GM21529 (cell line): ENCODE results near the gene NPTX1.

Source experiments
- ATAC-seq: cut with Tn5 transposase; IDR thresholded peaks from one replicate; pipeline ENCODE4 v1.9.1; 2021; ENCODE audit not compliant: unreplicated experiment

The NPTX1 gene

GRCh38 chr17:80479246-80479566 lies 2.8 kb upstream of the NPTX1 start:
- ATAC-seq, result no peak

DNA sequence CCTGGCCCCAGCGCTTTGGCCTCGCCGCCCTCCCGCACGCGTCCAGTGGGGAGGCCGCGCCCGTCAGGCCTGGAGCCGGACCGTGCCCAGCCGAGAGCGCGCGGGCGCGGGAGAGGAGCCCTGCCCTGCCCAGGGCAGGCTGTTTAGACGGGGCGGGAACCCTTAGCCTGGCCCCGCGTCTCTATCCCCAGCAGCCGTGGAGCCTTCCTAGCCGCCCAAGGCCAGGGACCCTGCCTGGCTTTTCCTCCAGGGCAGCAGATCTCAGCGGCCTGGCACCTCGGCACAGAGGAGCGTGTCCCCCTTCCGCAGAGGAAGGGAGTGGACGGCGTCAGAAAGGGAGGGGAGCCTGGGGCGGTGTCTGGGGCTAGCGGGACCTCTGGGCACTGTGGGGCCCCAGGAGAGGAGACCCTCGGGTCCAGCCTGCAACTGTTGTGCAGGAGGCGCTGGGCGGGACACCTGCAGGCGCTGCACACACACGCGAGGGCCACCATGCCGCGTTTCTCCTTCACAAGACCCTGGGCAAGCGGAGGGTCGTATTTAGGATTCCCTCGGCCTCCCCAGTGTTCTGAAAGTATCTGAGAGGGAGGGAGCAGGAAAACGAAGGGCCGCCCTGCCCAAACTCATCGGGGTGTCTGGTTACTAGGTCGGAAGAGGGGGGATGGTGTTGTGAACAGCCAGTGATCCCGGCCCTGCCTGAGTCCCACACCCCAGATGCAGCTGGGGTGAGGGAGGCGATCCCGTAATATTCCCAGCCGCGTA lies 2.3 kb upstream of the NPTX1 start:
- no peak for ATAC-seq

- ATAC-seq, result no peak
Observed at GRCh38 chr17:80477647-80478478, 1.5 kb upstream of the NPTX1 start.

GRCh38 chr17:80476877-80477646 lies 655 bp upstream of the NPTX1 start:
- no peak for ATAC-seq

DNA sequence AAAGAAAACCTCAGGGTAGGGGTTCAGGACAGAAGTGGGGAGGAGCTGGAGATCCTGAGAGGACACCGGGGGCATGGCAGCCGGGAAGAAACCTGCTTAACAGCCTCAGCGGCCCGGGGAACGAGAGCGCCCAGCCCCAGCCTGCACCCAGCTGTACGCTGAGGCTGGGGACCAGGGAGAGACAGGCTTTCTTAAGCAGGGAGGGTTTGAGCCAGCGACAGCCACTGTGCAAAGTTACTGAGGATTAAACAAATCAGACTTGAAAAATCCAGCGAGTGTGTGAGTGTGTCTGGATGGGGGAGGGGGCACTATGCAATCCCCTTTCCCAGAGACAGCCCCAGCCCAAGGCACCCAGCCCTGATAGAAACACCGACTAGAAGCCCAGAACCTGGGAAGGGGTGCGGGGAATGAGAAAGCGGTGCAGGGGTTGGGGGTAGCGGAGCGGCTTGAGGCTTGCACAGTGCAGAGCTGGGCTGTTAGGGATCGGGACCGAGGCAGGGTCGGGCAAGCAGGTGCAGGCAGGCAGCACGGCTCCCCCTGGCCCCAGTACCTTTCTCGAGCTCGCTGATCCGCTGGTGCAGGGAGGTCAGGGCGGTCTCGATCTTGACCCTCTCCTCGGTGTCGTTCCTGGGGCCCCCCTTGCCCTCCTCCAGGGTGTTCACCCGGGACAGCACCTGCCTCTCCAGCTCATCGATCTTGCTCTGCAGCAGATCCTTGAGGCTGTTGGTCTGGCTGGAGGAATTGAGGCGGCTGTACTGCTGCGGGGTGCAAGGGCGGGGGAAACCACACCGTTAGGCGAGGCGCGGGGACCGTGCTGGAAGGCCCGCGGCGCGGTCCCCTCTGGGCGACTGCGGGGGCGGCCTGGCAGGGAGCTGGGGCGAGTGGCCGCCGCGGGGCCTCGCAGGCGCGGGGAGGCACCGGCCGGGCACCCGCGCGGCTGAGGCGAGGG lies 1.2 kb downstream of the NPTX1 start:
- no peak for ATAC-seq

GRCh38 chr17:80474231-80474960 lies 2.0 kb downstream of the NPTX1 start:
- ATAC-seq, result no peak

DNA sequence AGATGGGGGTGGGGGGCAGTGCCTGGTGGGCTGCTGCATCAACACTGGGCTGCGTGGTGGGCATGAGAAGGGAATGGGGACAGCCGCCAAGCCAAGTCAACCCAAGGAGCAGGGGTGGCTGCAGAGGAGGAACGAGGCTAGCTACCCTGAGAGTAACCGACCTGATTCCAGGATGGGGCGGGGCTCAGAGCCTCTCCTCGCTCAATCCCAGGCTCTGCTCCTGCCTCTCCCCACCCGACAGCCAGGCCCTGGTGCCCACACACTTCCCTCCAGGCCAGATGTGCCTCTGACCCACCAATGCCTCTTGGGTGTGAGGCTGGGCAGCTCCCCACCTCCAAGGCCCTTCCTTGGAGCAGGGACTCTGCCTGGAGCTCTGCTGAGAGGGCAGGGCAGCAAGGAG lies 2.7 kb downstream of the NPTX1 start:
- ATAC-seq, result no peak

DNA sequence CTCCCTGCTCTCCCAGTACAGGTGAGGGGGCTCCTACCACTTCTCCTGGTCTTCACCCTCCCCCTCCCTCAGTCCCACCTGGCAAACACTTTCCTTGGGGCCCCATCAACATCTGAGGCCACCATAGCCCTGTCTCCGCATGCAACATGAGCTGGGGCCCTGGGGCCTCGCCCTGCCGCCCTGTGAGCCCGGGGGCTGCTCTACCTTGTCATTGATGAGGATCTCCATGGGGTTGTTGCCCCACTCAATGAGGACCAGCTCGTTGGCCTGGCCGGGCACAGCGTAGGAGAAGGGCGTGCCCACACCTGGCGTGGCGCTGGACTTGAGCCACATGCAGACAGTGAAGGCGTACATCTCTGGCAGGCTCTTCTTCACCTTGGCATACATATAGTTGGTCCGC lies 3.4 kb downstream of the NPTX1 start:
- no peak for ATAC-seq

DNA sequence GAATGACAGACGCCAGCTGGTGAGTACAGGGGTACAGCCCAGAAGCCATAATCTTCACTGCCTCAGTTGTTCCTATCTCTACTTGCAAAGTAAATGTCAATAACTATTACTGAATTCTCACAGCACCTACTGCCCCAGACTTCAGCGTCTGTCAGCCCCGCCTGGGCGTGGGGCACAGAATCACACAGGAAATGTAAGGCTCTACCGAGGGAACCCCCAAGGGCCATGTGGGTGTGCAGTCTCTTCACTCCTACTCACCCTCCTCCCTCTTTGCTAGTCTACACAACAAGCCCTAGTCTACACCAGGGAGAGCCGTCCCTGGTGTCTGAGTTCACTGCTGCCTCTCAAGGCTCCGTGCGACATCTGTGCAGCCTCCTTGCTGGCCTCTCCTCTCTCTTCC lies 4.5 kb downstream of the NPTX1 start:
- ATAC-seq, result no peak

DNA sequence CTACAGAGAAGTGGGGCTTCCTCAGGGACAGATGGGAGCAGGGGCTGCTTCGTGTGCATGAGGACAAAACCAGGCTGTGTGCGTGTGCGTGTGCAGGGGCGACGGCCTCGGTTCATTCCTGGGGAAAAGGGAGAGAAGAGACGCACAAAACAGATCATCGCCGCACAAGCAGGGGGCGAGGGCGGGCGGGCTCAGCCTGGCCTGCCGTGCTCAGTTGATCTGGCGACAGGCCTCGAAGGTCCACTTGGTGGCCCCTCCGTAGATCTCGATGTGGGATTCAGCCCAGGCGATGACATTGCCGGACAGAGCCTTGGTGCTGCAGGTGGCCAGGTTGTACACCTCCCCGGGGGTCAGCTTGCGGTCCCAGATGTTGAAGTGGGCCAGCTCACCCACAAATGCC lies 5.8 kb downstream of the NPTX1 start:
- ATAC-seq, result no peak

GRCh38 chr17:80469667-80470066 lies 6.7 kb downstream of the NPTX1 start:
- ATAC-seq, result no peak

- ATAC-seq, result no peak
Observed at GRCh38 chr17:80468781-80469493, 7.5 kb downstream of the NPTX1 start.

- no peak for ATAC-seq
Observed at GRCh38 chr17:80468242-80468641, 8.2 kb downstream of the NPTX1 start.

DNA sequence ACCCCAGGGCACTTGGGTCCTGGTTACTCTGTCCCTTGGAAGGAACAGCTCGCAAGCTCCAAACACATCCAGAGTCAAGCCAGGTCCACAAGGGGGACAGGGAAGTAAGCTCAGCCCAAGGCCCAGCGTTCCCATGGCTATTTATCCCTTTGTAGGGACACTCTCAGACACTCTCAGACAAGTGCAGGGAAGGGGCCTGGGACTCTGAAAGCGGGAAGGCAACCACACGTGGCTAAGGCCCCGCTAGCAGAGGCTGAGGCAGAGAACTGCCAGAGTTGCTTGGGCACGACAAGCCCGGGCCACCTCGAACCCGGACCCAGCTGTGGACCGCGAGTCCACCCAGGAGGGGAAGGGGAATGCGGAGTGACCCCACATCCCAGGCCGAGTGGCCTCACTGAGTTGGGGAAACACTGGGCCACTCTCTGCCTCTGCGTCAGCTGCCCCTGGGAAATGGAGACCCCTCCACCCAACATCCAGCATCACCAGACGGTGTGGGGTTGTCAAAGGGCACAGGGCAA lies 10.2 kb downstream of the NPTX1 start:
- no peak for ATAC-seq

DNA sequence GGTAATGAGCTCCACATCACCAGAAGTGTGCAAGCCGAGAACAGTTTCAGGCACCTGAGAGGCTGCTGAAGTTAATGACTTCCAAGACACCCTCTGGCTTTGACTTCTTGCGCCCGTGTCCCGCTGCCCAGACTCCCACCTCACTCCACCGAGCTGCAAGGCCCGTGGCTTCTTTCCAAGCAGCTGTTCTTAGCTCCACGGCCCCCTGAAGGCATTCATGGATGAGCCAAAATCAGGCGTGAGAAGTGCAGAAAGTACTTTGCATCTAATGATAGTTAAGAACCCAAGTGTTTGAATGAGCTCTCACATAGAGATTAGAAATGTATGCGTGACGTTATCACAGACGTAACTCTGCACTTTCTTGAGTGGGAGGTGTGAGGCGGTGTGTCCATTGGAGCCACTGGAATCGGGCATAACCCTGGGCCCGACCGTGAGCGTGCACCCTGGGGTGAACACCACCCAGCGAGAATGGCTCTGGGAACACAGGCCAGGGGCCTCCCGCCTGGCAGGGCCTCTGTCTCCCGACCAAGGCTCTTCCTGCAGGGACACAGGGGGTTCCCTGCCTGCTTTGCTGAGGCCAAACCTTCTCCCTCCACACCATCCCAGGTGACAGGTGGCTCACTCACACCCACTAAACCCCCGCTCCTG lies 11.0 kb downstream of the NPTX1 start:
- ATAC-seq, result no peak

- no peak for ATAC-seq
Observed at GRCh38 chr17:80464486-80464885, 11.9 kb downstream of the NPTX1 start.

DNA sequence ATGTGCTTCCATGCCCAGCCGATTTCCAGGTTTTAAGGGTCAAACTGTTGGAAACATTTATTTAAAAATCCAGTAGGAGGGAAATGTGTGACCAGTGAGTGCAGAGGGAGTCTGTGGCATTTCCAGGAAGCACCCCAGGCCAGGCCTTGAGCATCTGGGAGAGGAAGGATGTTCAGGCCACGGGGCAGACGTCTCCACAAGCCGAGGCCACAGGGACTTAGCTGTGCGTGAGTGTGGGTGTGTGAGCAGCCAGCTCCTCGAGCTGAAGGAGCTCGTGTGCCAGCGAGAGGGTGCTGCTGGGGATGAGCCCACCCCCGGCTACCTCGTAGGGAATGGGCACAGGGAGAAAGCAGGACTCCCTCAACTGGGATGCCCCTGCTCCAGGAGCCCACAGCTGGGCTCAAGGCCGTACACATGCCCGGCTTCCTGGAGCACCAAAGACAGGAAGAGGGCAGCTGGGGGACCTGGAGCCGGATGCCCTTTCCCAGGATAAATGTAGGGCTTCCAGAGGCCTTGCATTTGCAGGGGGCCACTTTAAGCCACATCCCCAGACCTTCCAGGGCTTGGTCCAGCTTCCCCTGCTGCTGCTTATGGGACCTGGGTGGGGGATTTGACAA lies 12.5 kb downstream of the NPTX1 start:
- ATAC-seq, result no peak

DNA sequence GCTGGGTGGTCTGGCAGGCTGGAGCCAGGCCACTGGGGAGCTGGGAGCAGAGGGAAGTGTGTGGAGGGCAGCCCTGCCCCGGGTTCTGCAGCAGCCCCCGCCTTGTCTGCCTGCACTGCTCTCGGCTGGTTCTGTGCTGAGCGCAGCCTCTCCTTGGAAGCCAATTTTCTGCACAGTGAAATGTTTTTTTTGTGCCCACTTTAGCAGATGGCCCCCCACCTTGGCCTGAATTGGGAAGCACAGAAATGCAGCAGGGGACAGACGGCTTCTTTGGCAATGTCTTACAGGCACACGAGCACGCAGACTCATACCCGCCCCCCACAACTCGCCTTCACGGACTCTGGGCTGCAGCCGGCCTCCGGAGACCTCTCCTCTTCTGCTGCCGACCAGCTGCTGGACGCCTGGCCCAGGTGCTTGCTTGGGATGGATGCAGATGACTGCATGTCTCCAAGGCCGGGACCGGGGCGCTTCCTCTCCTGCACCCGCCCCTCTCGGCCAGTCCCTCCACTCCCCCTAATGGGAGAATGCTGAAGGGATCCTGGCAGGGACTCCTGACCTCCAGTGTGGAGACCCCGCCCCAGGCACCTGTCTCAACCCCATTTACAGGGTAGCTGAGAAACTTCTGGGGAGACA lies 14.8 kb downstream of the NPTX1 start:
- no peak for ATAC-seq
